Lung (tissue), 12 donors: Measurements from ENCODE around the gene ZNF682. TPM values are rescaled to one million over a fixed set of nuclear protein-coding genes. Genes with fewer than 3 reads are reported as not detected.

ENCODE experiments used
- ATAC-seq: fragments of 200-7000 bp; cut with Tn5 transposase; one replicate; pipeline ENCODE4 v1.9.1; 2020; ENCODE audit warnings: moderate number of reproducible peaks; ENCODE audit not compliant: insufficient read depth, low FRiP score
- DNase-seq, 3 donors: peaks; one replicate each; pipeline ENCODE4 v3.0.0-alpha.2; 2013 to 2017
- H3K27ac ChIP-seq, 2 donors: one replicate each; pipeline ENCODE4 v1.5.1; 2013; ENCODE audit warnings: mild to moderate bottlenecking in 2 of 2, moderate library complexity in 2 of 2, control low read depth in 1 of 2, inconsistent platforms in 1 of 2, low read depth in 1 of 2, low read length in 1 of 2
- H3K27me3 ChIP-seq, 3 donors: one replicate each; pipeline ENCODE4 v1.5.1; 2013; ENCODE audit warnings: low read length in 2 of 3; ENCODE audit not compliant: control insufficient read depth in 3 of 3, insufficient read depth in 3 of 3
- H3K36me3 ChIP-seq, 4 donors: one replicate each; pipeline ENCODE4 v1.5.1; 2013; ENCODE audit warnings: low read length in 4 of 4, mild to moderate bottlenecking in 1 of 4, moderate library complexity in 1 of 4; ENCODE audit not compliant: control insufficient read depth in 4 of 4, insufficient read depth in 4 of 4
- H3K4me1 ChIP-seq, 5 donors: one replicate each; pipeline ENCODE4 v1.5.1; 2013; ENCODE audit warnings: low read length in 5 of 5, mild to moderate bottlenecking in 2 of 5, moderate library complexity in 1 of 5; ENCODE audit not compliant: control insufficient read depth in 5 of 5, insufficient read depth in 5 of 5
- H3K4me3 ChIP-seq: one replicate; pipeline ENCODE4 v1.5.1; 2013; ENCODE audit warnings: mild to moderate bottlenecking, control low read depth, moderate library complexity
- H3K9ac ChIP-seq, 2 donors: one replicate each; pipeline ENCODE4 v1.5.1; 2013; ENCODE audit warnings: low read length in 2 of 2, control low read depth in 1 of 2; ENCODE audit not compliant: insufficient read depth in 1 of 2
- H3K9me3 ChIP-seq, 4 donors: one replicate each; pipeline ENCODE4 v1.5.1; 2013; ENCODE audit warnings: low read length in 3 of 4, mild to moderate bottlenecking in 1 of 4, moderate library complexity in 1 of 4; ENCODE audit not compliant: control insufficient read depth in 4 of 4, insufficient read depth in 3 of 4
- WGBS, 2 donors: extraction: QIAGEN DNeasy Blood & Tissue Kit; methylation state at CpG; one replicate each; pipeline ENCODE4 v1.1.7; 2013; 5-methylcytosine and 5-hydroxymethylcytosine counted together
- polyA plus RNA-seq, 2 donors: library from polyadenylated mRNA; stranded (reverse); fragments of 200-250 nt; gene quantifications; one replicate each; pipeline ENCODE4 v1.2.1, GENCODE V29; 2013
- total RNA-seq, 2 donors: library from RNA; depleted of rRNA in 1 of 2; stranded (reverse); fragments of >200 nt in 1 of 2; gene quantifications; one replicate each; pipeline ENCODE4 v1.2.1, GENCODE V29; 2014 to 2021
- TF ChIP-seq, protein P1 (sequence below): IDR thresholded peaks from 2 replicates; pipeline ENCODE4 v1.5.1; 2012; ENCODE audit warnings: mild to moderate bottlenecking; ENCODE audit errors: control extremely low read depth, extremely low read depth
- donor health status: control.
- donor health status: control.
- donor health status: Bipolar disorder and iron deficiency.
- donor health status: healthy.
- donor health status: DM: yes; HTN: yes; CAD: no.

Gene ZNF682
- total and polyA plus RNA-seq, 4 donors = 2.0 to 17.7 (median 12.9) TPM

DNA sequence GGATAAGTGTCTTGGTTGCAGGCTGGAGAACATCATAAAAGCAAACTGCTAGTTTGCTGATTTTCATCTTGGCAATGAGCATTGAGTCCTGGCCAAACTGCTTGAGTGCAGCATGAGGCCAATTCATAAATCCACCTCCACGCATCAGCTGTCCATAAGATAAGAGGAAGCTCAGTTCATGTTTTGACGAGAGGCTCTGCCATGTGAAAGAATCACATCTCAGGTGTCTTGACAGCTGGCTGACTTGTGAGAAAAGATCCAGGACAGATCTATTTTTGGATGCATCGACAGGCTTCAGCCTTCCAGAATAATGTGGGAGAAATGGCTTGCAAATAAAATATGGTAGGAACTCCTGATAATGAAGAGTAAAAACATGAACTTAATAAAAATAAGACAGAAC, 5.4 kb upstream of the ZNF682 start:
- ATAC-seq (no peak), DNase-seq (peak in 2 of 3 donors; percentile 19 to 46)
- H3K36me3 ChIP-seq = no peaks in the 10 kb centered on the region
- H3K4me3 ChIP-seq = no peak overlapping the region
- H3K9ac ChIP-seq = no peak overlapping the region
- 80 to 89% methylated on average over 3 of the region's 3 CpGs for WGBS, 2 donors
- no peak overlapping the region for H3K27ac ChIP-seq
- H3K4me1 ChIP-seq = peaks cover 0 to 9% (median 4%) of the 10 kb centered on the region in 5 donors
- TF ChIP-seq, protein P1, sequence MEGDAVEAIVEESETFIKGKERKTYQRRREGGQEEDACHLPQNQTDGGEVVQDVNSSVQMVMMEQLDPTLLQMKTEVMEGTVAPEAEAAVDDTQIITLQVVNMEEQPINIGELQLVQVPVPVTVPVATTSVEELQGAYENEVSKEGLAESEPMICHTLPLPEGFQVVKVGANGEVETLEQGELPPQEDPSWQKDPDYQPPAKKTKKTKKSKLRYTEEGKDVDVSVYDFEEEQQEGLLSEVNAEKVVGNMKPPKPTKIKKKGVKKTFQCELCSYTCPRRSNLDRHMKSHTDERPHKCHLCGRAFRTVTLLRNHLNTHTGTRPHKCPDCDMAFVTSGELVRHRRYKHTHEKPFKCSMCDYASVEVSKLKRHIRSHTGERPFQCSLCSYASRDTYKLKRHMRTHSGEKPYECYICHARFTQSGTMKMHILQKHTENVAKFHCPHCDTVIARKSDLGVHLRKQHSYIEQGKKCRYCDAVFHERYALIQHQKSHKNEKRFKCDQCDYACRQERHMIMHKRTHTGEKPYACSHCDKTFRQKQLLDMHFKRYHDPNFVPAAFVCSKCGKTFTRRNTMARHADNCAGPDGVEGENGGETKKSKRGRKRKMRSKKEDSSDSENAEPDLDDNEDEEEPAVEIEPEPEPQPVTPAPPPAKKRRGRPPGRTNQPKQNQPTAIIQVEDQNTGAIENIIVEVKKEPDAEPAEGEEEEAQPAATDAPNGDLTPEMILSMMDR = no peak
- no peaks in the 10 kb centered on the region for H3K27me3 ChIP-seq
- no peaks in the 10 kb centered on the region for H3K9me3 ChIP-seq

DNA sequence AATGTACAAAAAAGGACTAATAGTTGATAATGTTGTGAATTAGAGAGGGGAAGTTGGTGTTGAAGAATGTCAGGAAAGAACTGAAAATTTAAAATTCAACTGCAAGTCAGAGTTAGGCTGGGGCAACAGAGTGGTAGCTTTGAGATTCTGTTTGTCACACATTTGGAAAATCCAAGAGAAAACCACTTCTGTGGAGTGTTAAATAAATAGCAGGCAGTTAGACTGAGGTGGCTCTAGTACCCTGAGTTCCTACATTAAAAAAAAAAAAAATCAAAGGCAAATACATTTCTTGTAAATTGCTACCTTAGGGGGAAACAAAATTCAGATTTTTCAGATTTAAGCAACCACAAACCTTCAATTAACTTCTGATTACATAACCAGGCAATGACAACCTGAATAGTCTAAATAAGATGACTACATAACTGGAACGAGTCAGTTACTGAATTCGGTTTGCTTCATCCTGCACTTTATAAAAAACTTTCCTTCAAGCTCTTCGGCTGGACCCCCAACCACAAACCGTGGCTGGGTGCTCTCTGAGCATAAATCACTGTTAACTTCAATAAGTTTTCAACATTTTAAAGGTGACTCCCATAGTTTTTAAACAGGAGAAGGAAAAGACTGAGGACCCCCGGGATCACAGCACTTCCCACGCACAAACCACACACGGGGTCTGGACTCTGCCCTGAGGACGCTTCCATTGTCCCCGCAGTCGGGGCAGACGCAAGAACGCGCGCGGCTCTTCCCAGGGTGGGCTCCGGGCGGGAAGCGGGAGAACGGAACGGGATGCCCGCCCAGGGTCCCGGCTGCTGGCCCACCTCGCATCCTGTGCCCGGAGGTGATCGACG, 725 bp downstream of the ZNF682 start:
- H3K36me3 ChIP-seq = peaks cover 0 to 6% (median 0%) of the 10 kb centered on the region in 4 donors
- peak overlapping the region; percentile 84 to 87 for H3K27ac ChIP-seq
- H3K4me1 ChIP-seq = peaks cover 0 to 13% (median 0%) of the 10 kb centered on the region in 5 donors
- H3K27me3 ChIP-seq = no peaks in the 10 kb centered on the region
- peak overlapping the region; percentile 92 for H3K4me3 ChIP-seq
- H3K9ac ChIP-seq = peak overlapping the region; percentile 89 to 94
- TF ChIP-seq, protein P1 = no peak
- ATAC-seq (peak; percentile 14), DNase-seq (peak in 1 of 3 donors; percentile 46)
- 0% methylated on average over 22 to 26 of the region's 26 CpGs for WGBS, 2 donors
- H3K9me3 ChIP-seq = no peaks in the 10 kb centered on the region

DNA sequence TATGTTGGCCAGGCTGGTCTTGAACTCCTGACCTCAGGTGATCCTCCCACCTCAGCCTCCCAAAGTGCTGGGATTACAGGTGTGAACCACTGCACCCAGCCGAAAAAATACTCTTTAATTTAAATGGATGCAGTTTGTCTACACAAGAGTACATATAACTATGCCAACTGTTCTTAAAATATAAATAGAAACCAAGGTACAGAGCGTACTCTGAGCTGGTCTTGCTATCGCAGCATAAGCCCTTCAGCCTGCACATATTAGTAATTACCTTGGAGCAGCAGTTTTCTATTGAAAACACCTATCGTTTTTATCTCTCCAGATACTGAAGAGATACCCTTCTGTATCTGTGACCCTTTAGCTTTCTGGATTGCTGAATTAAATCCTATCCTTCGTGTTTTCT, 3.4 kb downstream of the ZNF682 start:
- H3K4me3 ChIP-seq = no peak overlapping the region
- TF ChIP-seq, protein P1 = no peak
- peaks cover 0 to 13% (median 0%) of the 10 kb centered on the region in 5 donors for H3K4me1 ChIP-seq
- H3K27me3 ChIP-seq = no peaks in the 10 kb centered on the region
- no peak overlapping the region for H3K27ac ChIP-seq
- WGBS, 2 donors = 95 to 97% methylated on average over 5 of the region's 5 CpGs
- no peak for ATAC-seq
- DNase-seq = no peak
- peaks cover 0 to 2% (median 0%) of the 10 kb centered on the region in 4 donors for H3K9me3 ChIP-seq
- H3K9ac ChIP-seq = no peak overlapping the region
- H3K36me3 ChIP-seq = peaks cover 0 to 6% (median 2%) of the 10 kb centered on the region in 4 donors
